ENCODE results near the gene ZC3H13. TPM values are rescaled to one million over a fixed set of nuclear protein-coding genes. Genes with fewer than 3 reads are reported as not detected.

Gene ZC3H13
- total RNA-seq, 1 donor from 2014 or later = 30.2 TPM

DNA sequence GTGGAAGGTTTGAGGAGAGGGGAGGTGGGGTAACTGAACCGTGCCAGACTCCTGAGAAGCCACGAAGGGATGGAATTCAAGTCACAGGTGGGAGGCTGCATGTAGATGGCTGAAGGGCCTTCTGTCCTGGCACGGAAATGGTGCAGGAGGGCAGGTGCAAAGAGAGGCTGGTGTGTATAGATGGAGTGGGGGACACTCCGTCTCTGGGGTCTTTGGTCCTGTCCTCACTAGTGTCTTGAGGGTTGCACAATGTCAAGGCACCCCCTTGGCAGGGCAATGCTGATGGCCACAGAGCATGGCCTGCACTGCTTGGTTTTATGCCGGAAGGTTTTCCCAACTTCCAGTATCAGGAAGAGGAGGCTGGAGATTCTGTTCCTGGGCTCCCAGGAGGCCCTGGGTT, 118.3 kb downstream of the ZC3H13 start:
- Histone ChIP-seq H3K4me1 (no peaks in the 10 kb centered on the region), H3K9me3 (no peaks in the 10 kb centered on the region), H3K4me3 (no peak overlapping the region), H3K27ac (no peak overlapping the region), H3K27me3 (no peaks in the 10 kb centered on the region), H3K36me3 (no peaks in the 10 kb centered on the region)
- no peak for DNase-seq (ENCODE audit: extremely low spot score in 2 of 2)
- TF ChIP-seq, protein P1, sequence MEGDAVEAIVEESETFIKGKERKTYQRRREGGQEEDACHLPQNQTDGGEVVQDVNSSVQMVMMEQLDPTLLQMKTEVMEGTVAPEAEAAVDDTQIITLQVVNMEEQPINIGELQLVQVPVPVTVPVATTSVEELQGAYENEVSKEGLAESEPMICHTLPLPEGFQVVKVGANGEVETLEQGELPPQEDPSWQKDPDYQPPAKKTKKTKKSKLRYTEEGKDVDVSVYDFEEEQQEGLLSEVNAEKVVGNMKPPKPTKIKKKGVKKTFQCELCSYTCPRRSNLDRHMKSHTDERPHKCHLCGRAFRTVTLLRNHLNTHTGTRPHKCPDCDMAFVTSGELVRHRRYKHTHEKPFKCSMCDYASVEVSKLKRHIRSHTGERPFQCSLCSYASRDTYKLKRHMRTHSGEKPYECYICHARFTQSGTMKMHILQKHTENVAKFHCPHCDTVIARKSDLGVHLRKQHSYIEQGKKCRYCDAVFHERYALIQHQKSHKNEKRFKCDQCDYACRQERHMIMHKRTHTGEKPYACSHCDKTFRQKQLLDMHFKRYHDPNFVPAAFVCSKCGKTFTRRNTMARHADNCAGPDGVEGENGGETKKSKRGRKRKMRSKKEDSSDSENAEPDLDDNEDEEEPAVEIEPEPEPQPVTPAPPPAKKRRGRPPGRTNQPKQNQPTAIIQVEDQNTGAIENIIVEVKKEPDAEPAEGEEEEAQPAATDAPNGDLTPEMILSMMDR (IDR thresholded peaks at IDR 0.05) = no peak
- intact Hi-C loops (cut with DNase I) = no loop called here

DNA sequence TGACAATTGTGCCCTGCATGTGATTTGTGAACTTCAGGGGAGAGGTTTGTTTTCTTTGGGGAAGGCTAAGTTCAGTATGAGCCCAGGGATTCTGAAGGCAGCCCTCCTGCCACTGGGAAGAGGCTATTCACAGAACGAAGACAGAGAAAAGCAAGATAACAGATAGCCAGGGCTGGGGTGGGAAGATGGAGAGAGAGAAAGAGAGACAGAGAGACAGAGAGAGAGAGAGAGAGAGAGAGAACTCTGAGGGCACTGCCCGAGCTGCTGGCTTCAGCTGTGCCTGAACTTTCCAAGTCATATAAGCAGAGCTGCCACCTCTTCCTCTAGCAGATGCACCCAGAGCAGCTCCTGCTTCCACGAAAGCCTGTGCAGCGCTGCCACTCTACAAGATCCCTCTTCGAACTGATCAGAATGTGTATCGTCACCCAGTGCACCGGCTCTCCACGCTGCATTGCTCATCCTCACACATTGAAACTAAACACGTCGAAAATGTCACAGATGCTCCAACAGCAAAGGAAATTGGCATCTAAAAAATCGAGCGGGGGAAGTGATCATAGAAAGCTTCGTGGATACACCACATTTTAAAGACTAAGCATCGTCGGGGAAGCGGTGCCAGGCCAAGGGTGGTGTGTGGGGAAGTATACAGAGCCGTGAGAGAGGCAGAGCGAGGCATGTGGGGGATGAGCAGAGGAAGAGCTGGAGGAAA, 119.2 kb downstream of the ZC3H13 start:
- Histone ChIP-seq H3K9me3 (no peaks in the 10 kb centered on the region), H3K4me3 (no peak overlapping the region), H3K27ac (no peak overlapping the region), H3K4me1 (no peaks in the 10 kb centered on the region), H3K27me3 (no peaks in the 10 kb centered on the region), H3K36me3 (no peaks in the 10 kb centered on the region)
- intact Hi-C loops (cut with DNase I) = no loop called here
- TF ChIP-seq, protein P1 (IDR thresholded peaks at IDR 0.05) = no peak
- TF ChIP-seq POLR2A (IDR thresholded peaks at IDR 0.05) (no peak), POLR2AphosphoS5 (IDR thresholded peaks at IDR 0.05; ENCODE audit: insufficient read depth in 1 of 2, low read depth in 1 of 2) (no peak)
- no peak for DNase-seq (ENCODE audit: extremely low spot score in 2 of 2)

DNA sequence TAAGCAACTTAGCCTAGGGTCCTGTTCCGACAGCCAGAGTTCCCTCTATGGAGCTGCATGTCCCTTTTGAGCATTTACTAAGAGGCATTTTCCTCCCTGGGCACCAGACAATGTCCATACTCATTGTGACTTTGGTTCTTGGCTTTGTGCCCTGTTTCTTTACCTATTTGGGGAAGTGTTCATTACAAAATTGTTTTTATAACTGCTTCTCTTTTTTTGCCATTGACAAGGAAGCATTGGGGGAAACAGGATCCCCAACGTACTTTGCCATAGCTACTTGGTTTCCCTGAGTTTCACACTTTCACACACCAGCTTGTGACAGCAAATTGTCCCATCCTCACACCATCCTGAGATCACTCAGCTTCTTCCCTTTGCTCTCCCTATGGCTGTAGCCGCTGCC, 119.9 kb downstream of the ZC3H13 start:
- H3K27ac ChIP-seq = no peak overlapping the region
- no peak for TF ChIP-seq POLR2A (IDR thresholded peaks at IDR 0.05)
- no peak for TF ChIP-seq POLR2AphosphoS5 (IDR thresholded peaks at IDR 0.05; ENCODE audit: insufficient read depth in 1 of 2, low read depth in 1 of 2)
- TF ChIP-seq, protein P1 (IDR thresholded peaks at IDR 0.05) = no peak
- no peaks in the 10 kb centered on the region for H3K9me3 ChIP-seq
- H3K4me1 ChIP-seq = no peaks in the 10 kb centered on the region
- H3K4me3 ChIP-seq = no peak overlapping the region
- no peaks in the 10 kb centered on the region for H3K36me3 ChIP-seq
- H3K27me3 ChIP-seq = no peaks in the 10 kb centered on the region
- DNase-seq (ENCODE audit: extremely low spot score in 2 of 2) = no peak
- intact Hi-C loops (cut with DNase I) = no loop called here

DNA sequence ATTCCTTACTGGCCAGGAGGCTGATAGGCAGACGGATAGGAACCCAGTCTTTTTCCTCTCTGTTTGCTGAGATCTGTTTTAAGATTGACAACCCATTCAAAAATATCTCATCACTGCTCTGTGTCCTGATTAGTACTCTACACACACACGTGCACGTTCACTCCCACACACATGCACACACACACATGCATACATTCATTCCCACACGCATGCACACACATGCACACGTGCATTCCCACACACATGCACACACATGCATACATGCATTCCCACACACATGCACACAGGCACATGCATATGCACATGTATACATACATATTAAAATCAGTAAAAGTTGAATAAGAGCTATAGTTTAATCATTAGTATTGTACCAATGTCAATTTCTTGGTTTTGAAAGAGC, 120.4 kb downstream of the ZC3H13 start:
- intact Hi-C loops (cut with DNase I) = no loop called here
- Histone ChIP-seq H3K9me3 (no peaks in the 10 kb centered on the region), H3K27me3 (no peaks in the 10 kb centered on the region), H3K27ac (no peak overlapping the region), H3K4me3 (no peak overlapping the region), H3K4me1 (no peaks in the 10 kb centered on the region), H3K36me3 (no peaks in the 10 kb centered on the region)
- no peak for DNase-seq (ENCODE audit: extremely low spot score in 2 of 2)
- TF ChIP-seq, protein P1 (IDR thresholded peaks at IDR 0.05) = no peak
- TF ChIP-seq POLR2AphosphoS5 (IDR thresholded peaks at IDR 0.05; ENCODE audit: insufficient read depth in 1 of 2, low read depth in 1 of 2) = no peak
- no peak for TF ChIP-seq POLR2A (IDR thresholded peaks at IDR 0.05)

DNA sequence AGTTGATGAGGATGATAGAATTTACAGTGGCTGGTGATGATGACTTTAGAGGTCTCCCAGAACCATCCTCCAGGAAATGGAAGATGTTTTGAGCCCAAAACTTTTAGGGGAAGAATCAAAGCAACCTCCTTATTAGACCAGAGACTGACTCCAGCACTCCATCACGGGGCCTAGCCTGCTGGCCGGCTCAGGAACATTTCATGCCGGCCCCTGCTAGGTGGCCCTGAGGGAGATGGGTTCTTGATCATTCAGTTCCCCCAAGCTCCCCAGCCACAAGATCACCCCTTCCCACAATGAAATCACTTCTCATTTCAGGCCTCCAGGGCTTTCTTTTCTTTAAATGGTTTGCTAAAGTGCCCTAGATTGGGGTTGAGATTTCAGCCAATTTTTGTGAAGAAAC, 121.3 kb downstream of the ZC3H13 start:
- Histone ChIP-seq H3K4me1 (no peaks in the 10 kb centered on the region), H3K9me3 (no peaks in the 10 kb centered on the region), H3K27ac (no peak overlapping the region), H3K36me3 (no peaks in the 10 kb centered on the region), H3K4me3 (no peak overlapping the region), H3K27me3 (no peaks in the 10 kb centered on the region)
- DNase-seq (ENCODE audit: extremely low spot score in 2 of 2) = peak in 1 of 2 donors; percentile 69
- intact Hi-C loops (cut with DNase I) = no loop called here
- TF ChIP-seq, protein P1 (IDR thresholded peaks at IDR 0.05) = no peak
- TF ChIP-seq POLR2AphosphoS5 (IDR thresholded peaks at IDR 0.05; ENCODE audit: insufficient read depth in 1 of 2, low read depth in 1 of 2) (no peak), POLR2A (IDR thresholded peaks at IDR 0.05) (no peak)

All from vagina (tissue), 2 donors.